GM12878 (cell line): ENCODE results near the gene TSTD2. TPM values are rescaled to one million over a fixed set of nuclear protein-coding genes. Genes with fewer than 3 reads are reported as not detected.

Experiments
- BCL11A ChIP-seq: IDR thresholded peaks from 2 replicates; pipeline ENCODE4 v1.6.1; 2011; ENCODE audit warnings: low read depth, low read length
- DPF2 ChIP-seq: fragments of 450-650 bp; IDR thresholded peaks from 2 replicates; pipeline ENCODE4 v1.6.1; 2017; ENCODE audit warnings: mild to moderate bottlenecking
- JUND ChIP-seq: IDR thresholded peaks from 2 replicates; pipeline ENCODE4 v1.6.1; 2012; ENCODE audit warnings: low read depth, mild to moderate bottlenecking, low read length, improper control_type of control experiment, moderate library complexity
- MTA2 ChIP-seq: fragments of 450-650 bp; IDR thresholded peaks from 2 replicates; pipeline ENCODE4 v1.6.1; 2016; ENCODE audit warnings: low read depth, mild to moderate bottlenecking, moderate library complexity
- MTA3 ChIP-seq: IDR thresholded peaks from 2 replicates; pipeline ENCODE4 v1.6.1; 2012; ENCODE audit warnings: low read length, inconsistent platforms, borderline replicate concordance
- NR2C2 ChIP-seq: IDR thresholded peaks from 2 replicates; pipeline ENCODE4 v1.6.1; 2011; ENCODE audit warnings: borderline replicate concordance, low read depth; ENCODE audit not compliant: control insufficient read depth, insufficient read length
- POLR2AphosphoS2 ChIP-seq: IDR thresholded peaks from 2 replicates; pipeline ENCODE4 v1.6.1; 2011; ENCODE audit warnings: low read depth, mild to moderate bottlenecking, low read length, improper control_type of control experiment, moderate library complexity
- RAD21 ChIP-seq: IDR thresholded peaks from 2 replicates; pipeline ENCODE4 v1.6.1; 2011; ENCODE audit warnings: mild to moderate bottlenecking, low read depth, low read length, moderate library complexity; ENCODE audit not compliant: insufficient read depth
- SMAD1 ChIP-seq: fragments of 450-650 bp; IDR thresholded peaks from 2 replicates; pipeline ENCODE4 v1.6.1; 2018; ENCODE audit warnings: mild to moderate bottlenecking, low read depth; ENCODE audit not compliant: partially characterized antibody
- SMC3 ChIP-seq: IDR thresholded peaks from 2 replicates; pipeline ENCODE4 v1.6.1; 2011; ENCODE audit warnings: low read length, improper control_type of control experiment, borderline replicate concordance
- polyA plus RNA-seq, 11 experiments: library from polyadenylated mRNA; depleted of rRNA in 4 of 11; unstranded in 6 of 11; stranded (reverse) in 5 of 11; fragments of >200 nt; fragmentation: Nextera tagmentation in 4 of 11; fragmentation: Illumina TruSeq in 1 of 11; extraction: Ambion mirVana in 4 of 11; extraction: Trizol in 1 of 11; gene quantifications; 1 replicate in 1 of 11; 2 replicates in 10 of 11; pipeline versions ENCODE4 v1.2.1 to v1.2.3, GENCODE V29; 2011 to 2016; ENCODE audit warnings: inconsistent platforms in 2 of 11, missing spikeins in 2 of 11, low read depth in 1 of 11
- total RNA-seq, 4 experiments: library from RNA; depleted of rRNA in 3 of 4; stranded (reverse); fragments of >200 nt in 3 of 4; fragmentation: Illumina TruSeq in 1 of 4; extraction: Trizol in 1 of 4; gene quantifications; 2 replicates each; pipeline versions ENCODE4 v1.2.1 to v1.2.3, GENCODE V29; 2013 to 2021
- TF ChIP-seq, protein P1 (sequence below), 3 experiments: IDR thresholded peaks in 2 of 3; conservative IDR thresholded peaks in 1 of 3; 2 replicates each; pipeline ENCODE4 v1.5.1; 2011; ENCODE audit warnings: low read depth in 3 of 3, low read length in 3 of 3, mild to moderate bottlenecking in 3 of 3, control low read depth in 2 of 3, moderate library complexity in 2 of 3, inconsistent platforms in 1 of 3, mixed read lengths in 1 of 3; ENCODE audit not compliant: control insufficient read depth in 2 of 3, insufficient read depth in 1 of 3; ENCODE audit errors: extremely low read depth in 1 of 3
- TF ChIP-seq, protein P2 (sequence below): fragments of 450-650 bp; formaldehyde crosslinking; IDR thresholded peaks from 2 replicates; pipeline ENCODE4 v1.5.0; 2022; ENCODE audit warnings: mild to moderate bottlenecking, missing genetic modification characterization
- TF ChIP-seq, protein P3 (sequence below): fragments of 450-650 bp; IDR thresholded peaks from 2 replicates; pipeline ENCODE4 v1.6.1; 2018; ENCODE audit warnings: borderline replicate concordance, mild to moderate bottlenecking; ENCODE audit not compliant: partially characterized antibody
- TF ChIP-seq, protein P4 (sequence below): IDR thresholded peaks from 2 replicates; pipeline ENCODE4 v1.6.1; 2011; ENCODE audit warnings: borderline replicate concordance, low read depth, mild to moderate bottlenecking, moderate library complexity, low read length; ENCODE audit not compliant: insufficient read depth, poor library complexity, severe bottlenecking
- TF ChIP-seq, protein P5 (sequence below): IDR thresholded peaks from 2 replicates; pipeline ENCODE4 v1.6.1; 2012; ENCODE audit warnings: low read depth, low read length, improper control_type of control experiment

TSTD2 gene
- total and polyA plus RNA-seq, 10 of the 15 experiments (the other 5 are each of a cell fraction or from before 2014, with no cell fraction given) = 5.0 to 30.6 (median 14.1) TPM

DNA sequence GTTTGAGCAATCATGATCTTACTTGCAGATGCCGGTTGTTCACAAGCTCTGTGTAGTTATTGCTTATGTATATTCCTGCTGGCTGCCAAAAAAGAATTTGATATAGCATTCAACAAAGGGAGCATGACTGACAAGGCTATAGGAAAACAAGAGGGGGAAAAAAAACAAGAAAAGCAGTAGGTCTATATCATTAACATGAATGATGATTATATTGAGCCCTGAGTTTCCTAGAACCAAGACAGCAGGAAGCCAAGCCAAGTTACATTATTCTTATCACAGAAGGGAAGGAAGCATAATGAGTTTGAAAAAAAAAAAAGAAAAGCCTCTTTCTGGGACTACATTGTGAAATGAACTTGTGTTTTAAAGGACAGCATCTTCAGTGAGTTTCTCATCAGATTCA is 41.0 kb downstream of the TSTD2 start (continued):
- TF ChIP-seq, protein P1, sequence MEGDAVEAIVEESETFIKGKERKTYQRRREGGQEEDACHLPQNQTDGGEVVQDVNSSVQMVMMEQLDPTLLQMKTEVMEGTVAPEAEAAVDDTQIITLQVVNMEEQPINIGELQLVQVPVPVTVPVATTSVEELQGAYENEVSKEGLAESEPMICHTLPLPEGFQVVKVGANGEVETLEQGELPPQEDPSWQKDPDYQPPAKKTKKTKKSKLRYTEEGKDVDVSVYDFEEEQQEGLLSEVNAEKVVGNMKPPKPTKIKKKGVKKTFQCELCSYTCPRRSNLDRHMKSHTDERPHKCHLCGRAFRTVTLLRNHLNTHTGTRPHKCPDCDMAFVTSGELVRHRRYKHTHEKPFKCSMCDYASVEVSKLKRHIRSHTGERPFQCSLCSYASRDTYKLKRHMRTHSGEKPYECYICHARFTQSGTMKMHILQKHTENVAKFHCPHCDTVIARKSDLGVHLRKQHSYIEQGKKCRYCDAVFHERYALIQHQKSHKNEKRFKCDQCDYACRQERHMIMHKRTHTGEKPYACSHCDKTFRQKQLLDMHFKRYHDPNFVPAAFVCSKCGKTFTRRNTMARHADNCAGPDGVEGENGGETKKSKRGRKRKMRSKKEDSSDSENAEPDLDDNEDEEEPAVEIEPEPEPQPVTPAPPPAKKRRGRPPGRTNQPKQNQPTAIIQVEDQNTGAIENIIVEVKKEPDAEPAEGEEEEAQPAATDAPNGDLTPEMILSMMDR (IDR thresholded peaks at IDR 0.05 in 2 of 3, conservative IDR thresholded peaks at IDR 0.05 in 1 of 3; ENCODE audit: control insufficient read depth in 2 of 3, extremely low read depth in 1 of 3, insufficient read depth in 1 of 3, low read depth in 3 of 3, low read length in 3 of 3) = no peak
- no peak for TF ChIP-seq MTA2
- TF ChIP-seq, protein P2, sequence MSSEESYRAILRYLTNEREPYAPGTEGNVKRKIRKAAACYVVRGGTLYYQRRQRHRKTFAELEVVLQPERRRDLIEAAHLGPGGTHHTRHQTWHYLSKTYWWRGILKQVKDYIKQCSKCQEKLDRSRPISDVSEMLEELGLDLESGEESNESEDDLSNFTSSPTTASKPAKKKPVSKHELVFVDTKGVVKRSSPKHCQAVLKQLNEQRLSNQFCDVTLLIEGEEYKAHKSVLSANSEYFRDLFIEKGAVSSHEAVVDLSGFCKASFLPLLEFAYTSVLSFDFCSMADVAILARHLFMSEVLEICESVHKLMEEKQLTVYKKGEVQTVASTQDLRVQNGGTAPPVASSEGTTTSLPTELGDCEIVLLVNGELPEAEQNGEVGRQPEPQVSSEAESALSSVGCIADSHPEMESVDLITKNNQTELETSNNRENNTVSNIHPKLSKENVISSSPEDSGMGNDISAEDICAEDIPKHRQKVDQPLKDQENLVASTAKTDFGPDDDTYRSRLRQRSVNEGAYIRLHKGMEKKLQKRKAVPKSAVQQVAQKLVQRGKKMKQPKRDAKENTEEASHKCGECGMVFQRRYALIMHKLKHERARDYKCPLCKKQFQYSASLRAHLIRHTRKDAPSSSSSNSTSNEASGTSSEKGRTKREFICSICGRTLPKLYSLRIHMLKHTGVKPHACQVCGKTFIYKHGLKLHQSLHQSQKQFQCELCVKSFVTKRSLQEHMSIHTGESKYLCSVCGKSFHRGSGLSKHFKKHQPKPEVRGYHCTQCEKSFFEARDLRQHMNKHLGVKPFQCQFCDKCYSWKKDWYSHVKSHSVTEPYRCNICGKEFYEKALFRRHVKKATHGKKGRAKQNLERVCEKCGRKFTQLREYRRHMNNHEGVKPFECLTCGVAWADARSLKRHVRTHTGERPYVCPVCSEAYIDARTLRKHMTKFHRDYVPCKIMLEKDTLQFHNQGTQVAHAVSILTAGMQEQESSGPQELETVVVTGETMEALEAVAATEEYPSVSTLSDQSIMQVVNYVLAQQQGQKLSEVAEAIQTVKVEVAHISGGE (CRISPR knock-in tag) = no peak
- no peak for TF ChIP-seq JUND
- no peak for TF ChIP-seq SMAD1
- no peak for TF ChIP-seq NR2C2
- TF ChIP-seq, protein P3, sequence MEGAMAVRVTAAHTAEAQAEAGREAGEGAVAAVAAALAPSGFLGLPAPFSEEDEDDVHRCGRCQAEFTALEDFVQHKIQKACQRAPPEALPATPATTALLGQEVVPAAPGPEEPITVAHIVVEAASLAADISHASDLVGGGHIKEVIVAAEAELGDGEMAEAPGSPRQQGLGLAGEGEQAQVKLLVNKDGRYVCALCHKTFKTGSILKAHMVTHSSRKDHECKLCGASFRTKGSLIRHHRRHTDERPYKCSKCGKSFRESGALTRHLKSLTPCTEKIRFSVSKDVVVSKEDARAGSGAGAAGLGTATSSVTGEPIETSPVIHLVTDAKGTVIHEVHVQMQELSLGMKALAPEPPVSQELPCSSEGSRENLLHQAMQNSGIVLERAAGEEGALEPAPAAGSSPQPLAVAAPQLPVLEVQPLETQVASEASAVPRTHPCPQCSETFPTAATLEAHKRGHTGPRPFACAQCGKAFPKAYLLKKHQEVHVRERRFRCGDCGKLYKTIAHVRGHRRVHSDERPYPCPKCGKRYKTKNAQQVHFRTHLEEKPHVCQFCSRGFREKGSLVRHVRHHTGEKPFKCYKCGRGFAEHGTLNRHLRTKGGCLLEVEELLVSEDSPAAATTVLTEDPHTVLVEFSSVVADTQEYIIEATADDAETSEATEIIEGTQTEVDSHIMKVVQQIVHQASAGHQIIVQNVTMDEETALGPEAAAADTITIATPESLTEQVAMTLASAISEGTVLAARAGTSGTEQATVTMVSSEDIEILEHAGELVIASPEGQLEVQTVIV = no peak
- TF ChIP-seq, protein P4, sequence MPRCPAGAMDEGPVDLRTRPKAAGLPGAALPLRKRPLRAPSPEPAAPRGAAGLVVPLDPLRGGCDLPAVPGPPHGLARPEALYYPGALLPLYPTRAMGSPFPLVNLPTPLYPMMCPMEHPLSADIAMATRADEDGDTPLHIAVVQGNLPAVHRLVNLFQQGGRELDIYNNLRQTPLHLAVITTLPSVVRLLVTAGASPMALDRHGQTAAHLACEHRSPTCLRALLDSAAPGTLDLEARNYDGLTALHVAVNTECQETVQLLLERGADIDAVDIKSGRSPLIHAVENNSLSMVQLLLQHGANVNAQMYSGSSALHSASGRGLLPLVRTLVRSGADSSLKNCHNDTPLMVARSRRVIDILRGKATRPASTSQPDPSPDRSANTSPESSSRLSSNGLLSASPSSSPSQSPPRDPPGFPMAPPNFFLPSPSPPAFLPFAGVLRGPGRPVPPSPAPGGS = no peak
- no peak for TF ChIP-seq DPF2
- no peak for TF ChIP-seq MTA3
- TF ChIP-seq RAD21 = no peak
- TF ChIP-seq, protein P5, sequence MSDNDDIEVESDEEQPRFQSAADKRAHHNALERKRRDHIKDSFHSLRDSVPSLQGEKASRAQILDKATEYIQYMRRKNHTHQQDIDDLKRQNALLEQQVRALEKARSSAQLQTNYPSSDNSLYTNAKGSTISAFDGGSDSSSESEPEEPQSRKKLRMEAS = no peak
- no peak for TF ChIP-seq POLR2AphosphoS2
- TF ChIP-seq BCL11A = no peak
- TF ChIP-seq SMC3 = no peak
